Measurements from ENCODE around the gene FGD6.
"Not testable (repeated sequence)": the region's sequence is repeated elsewhere in the genome, so short reads cannot be mapped to it uniquely, and the experiment has no call there.

The FGD6 gene

DNA sequence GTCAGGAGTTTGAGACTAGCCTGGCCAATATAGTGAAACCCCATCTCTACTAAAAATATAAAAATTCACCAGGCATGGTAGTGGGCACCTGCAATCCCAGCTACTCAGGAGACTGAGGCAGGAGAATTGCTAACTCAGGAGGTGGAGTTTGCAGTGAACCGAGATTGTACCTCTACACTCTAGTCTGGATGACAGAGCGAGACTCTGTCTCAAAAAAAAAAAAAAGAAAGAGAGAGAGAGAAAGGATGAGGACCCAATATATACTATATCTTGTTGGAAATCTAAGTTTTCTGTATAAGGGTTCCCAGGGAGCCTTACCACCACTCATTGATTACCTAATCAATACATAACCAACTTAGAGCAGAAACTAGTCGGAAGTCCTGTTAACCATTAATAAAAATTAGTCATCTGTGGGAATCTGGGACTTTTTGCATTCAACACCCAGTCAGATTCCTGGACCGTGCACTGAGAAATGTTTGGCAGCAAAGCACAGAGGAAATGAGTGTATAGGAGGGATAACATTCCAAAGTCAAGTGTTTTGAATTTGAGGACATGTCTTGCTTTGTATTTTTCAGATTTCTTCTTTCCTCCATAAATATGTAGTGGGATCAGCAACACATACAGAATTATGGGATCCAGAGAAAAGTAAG is 99.0 kb downstream of the FGD6 start:
- DNase-seq: no peak

- DNase-seq: peak; percentile 1 to 15
Measured at GRCh38 chr12:95117178-95117599, 100.1 kb downstream of the FGD6 start.

DNA sequence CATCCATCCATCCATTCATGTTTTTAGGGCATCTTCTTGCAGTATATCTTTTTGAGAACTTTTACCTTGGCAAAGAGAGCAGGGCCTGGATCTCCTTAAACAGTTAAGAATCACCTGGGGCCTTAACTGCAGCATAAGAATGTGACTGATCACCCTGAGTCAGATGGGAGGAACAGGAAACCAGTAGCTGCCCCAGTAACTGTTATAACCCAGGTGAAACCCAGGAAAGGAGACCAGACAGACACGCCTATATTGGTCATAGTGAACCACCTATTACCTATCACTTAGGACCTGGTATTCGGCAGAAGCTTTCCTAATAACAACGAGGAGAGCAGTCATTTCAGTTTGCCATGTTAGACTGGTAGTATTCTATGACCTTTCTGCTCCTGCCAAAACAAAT is 100.5 kb downstream of the FGD6 start:
- DNase-seq: no peak

DNA sequence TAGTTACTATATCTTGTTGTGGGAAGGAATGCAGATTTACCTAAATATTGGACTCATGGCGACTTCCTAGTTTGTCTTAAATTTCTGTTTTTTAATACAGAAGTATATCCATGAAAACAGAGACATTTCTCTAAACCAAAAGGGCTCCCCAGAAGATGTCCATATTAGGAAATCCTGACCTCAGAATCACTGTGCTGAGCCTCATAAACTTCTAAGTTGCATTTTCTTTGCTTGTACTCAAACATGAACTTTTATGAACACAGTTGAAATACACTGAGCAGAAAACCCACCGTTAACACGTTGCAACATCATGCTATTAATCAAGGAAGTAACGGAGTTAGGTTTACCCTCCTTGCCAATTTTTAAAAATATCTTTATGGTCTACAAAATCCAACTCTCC is 100.9 kb downstream of the FGD6 start:
- DNase-seq: no peak

- DNase-seq: no peak
Measured at GRCh38 chr12:95115641-95116040, 101.6 kb downstream of the FGD6 start.

GRCh38 chr12:95114766-95115405 is 102.4 kb downstream of the FGD6 start:
- DNase-seq: no peak

DNA sequence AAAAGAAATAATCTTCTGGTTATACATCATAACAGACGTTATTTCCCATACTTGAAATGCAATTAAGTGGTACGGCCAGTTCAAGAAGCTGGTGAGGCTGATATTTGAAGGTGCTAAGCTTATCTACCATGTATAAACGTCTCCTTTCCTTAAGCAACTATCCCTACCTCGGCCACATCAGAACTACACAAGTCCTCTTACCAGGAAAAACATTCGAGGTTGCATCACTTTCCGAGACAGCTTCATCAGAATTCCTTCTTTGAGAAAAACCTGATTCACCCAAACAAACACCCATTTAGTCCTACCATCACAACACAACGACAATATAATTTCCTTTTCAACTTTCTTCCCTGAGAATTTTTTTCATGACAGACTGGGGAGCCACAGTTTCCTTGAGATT is 109.9 kb downstream of the FGD6 start:
- no peak for DNase-seq

- DNase-seq: no peak
Measured at GRCh38 chr12:95105540-95105939, 111.7 kb downstream of the FGD6 start.

DNA sequence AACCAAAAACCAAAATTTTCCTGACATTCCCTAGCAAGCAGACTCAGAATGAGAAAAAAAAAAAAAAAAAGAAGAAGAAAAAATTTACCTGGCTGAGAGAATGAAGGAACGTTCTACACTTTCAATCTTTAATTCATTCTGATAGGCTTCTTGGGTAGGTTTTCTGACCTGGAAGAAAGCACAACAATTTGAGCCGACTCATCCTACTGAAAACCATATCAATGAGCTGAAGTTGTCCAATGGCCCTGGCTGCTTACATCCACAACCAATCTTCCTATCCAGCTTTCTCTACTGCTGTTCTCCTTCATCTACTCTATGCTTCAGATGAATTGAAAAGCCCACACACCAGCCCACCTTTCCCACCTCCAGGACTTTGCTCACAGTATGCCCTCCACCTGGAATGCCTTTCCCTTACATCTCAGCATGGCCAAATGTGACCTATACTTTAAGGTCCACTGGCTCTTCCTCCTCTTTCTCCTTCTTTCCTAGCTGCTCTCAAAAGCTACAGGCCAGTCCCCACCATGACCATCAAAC is 112.3 kb downstream of the FGD6 start:
- no peak for DNase-seq

DNA sequence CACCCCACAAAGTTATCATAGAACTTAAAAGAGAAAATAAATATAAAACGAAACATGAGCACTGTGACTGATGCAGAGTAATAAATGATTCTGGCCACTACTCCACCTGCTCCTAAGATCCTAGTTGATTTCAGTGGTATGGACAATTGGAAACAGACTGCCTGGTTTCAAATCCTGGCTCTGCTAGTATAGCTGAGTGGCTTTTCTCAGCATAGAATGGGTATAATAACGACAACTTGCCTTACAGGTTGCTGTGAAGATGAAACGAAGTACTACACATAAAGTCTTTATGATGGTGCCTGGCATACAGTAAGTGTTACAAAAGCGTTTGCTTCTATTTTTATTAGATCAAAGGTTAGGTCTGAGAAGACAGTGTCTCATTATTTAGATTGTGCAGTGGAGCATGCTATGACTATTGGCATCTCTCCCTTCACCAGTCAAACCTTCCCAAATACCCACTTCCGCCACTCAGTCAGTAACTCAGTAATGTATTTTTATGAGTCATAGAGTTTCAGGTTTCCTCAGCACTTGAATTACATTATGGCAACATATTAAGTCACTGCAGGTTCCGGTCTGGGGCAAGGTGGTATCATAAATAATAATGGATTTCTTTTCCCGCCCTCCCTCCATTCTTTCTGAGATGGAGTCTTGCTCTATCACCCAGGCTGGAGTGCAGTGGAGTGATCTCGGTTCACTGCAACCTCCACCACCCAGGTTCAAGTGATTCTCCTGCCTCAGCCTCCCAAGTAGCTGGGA is 114.2 kb downstream of the FGD6 start:
- peak; percentile 41 to 71 for DNase-seq

DNA sequence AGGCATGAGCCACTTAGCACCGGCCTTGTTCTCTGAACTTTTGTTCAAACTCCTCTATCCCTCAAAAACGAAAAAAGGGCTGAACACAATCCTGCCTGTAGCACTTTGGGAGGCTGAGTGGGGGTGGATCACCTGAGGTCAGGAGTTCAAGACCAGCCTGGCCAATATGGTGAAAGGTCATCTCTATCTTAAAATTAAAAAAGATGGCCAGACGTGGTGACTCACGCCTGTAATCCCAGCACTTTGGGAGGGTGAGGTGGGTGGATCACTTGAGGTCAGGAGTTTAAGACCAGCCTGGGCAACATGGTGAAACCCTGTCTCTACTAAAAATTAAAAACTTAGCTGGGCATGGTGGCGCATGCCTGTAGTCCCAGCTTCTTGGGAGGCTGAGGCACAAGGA is 115.3 kb downstream of the FGD6 start:
- not testable (repeated sequence) for DNase-seq

GRCh38 chr12:95100264-95101190 is 116.7 kb downstream of the FGD6 start:
- no peak for DNase-seq

GRCh38 chr12:95099270-95099790 is 117.9 kb downstream of the FGD6 start:
- DNase-seq: no peak

DNA sequence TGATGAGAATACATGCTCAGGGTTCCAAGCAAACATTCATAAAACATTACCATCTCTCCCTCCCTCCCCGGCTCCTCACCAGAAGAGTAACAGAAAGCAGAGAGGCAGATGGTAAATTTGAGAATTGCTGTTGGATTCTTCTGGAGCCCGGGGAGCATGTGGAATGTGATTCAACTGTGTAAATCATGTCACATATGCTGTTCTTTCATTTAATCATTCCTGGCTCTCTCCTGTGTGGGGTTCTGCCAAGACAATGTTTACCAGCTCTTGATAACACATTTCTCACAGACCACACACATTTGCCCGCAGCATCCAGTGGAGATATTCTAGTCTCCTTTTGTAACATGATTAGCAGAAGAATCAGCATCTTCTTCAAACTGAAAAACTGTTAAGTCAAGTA is 120.4 kb downstream of the FGD6 start:
- no peak for DNase-seq

- no peak for DNase-seq
Measured at GRCh38 chr12:95096378-95096777, 120.9 kb downstream of the FGD6 start.

GRCh38 chr12:95095866-95096265 is 121.4 kb downstream of the FGD6 start:
- not testable (repeated sequence) for DNase-seq

DNA sequence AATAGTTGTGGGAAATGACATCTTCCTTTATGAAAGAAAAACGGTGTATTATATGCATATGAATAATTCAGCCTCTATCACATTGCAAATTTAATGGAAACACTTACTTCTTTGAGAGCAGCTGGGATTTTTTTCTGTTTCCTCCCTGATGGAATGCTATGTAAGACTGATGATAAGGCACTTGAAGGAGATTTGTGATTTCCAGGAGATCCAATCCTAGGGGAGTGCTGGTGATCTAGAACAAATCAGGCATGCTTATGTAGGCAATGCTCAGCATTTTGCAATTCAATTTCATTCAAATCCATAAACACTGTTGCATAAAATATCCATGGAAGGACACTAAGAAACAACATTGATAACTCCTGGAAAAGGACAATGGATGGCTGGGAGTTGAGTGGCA is 127.8 kb downstream of the FGD6 start:
- DNase-seq: no peak

GRCh38 chr12:95088379-95088778 is 128.9 kb downstream of the FGD6 start:
- no peak for DNase-seq

- DNase-seq: no peak
Measured at GRCh38 chr12:95085612-95086011, 131.7 kb downstream of the FGD6 start.

DNA sequence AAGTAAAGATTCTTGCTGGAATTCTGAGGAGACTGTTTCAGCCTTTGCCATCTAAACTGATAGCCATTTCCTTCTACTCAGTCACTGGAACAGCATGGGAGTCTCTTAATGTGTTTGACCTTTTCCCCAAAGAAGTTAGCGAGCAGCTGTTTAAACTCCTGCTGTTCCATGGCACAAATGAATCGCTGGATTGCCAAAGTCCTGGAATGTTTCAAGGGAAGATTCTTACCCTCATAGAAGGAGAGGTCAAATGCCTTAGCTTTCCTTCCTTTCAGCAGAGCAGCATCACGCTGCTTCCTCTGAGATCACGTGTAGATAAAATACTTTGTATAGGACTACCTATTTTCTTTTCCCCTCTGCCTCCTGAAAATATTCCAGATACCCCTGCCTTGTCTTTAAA is 133.3 kb downstream of the FGD6 start:
- DNase-seq: no peak

- no peak for DNase-seq
Measured at GRCh38 chr12:95083471-95083870, 133.8 kb downstream of the FGD6 start.

- no peak for DNase-seq
Measured at GRCh38 chr12:95077341-95077740, 139.9 kb downstream of the FGD6 start.

DNA sequence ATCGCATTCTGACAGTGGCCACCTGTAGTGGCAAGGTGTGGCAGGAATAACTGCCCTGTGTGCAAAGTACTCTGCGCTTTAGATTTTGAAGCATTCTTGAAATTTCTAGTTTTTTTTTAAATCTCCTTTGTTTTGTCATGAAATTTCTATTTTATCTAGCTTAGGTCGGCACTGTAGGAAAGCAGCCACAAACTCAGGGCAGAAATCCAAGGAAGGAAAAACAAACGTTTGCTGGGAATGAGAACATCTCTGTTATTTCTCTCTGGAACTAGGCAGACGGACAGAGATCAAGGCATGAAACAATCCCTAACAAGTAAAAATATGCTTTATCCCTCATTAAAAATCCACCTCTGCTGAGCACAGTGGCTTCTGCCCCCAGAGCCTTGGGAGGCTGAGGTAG is 142.5 kb downstream of the FGD6 start:
- DNase-seq: no peak

Data from NCI-H187 (cell line).